ENCODE measurements around the gene DUOXA2. TPM values are rescaled to one million over a fixed set of nuclear protein-coding genes. Genes with fewer than 3 reads are reported as not detected.

DUOXA2 gene
- total and polyA plus RNA-seq, 2 donors (not counting 1 experiment from before 2014, with no cell fraction given): not detected

DNA sequence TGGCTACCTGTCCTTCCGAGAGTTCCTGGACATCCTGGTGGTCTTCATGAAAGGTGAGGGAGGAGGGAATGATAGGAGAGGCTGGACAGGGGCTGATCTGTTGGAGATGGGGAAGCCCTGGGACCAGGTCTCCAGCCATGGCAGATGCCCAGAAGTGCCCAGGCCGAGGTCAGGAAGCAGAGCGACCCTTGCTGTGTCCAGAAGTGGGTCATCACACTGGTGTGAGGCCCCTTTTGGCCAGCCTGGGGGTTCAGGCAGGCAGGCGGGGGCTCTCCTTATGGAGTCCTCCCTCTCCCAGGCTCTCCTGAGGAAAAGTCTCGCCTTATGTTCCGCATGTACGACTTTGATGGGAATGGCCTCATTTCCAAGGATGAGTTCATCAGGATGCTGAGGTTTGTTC lies 33.5 kb downstream of the DUOXA2 start:
- H2AFZ ChIP-seq (ENCODE audit: low read length): no peak overlapping the region
- H3K9me3 ChIP-seq (ENCODE audit: control insufficient read depth, insufficient read depth, low read depth, low read length): no peaks in the 10 kb centered on the region
- DNase-seq (ENCODE audit: low read depth in 2 of 2): no peak
- H3K4me1 ChIP-seq (ENCODE audit: control insufficient read depth, extremely low read depth, insufficient read depth, low read length): no peaks in the 10 kb centered on the region
- H3K9ac ChIP-seq (ENCODE audit: insufficient read depth, low read length): no peak overlapping the region
- H3K4me2 ChIP-seq (ENCODE audit: extremely low read depth, insufficient read depth, low read length): no peak overlapping the region
- H3K27me3 ChIP-seq (ENCODE audit: control insufficient read depth, insufficient read depth, low read length): no peaks in the 10 kb centered on the region
- no peak overlapping the region for H3K27ac ChIP-seq (ENCODE audit: insufficient read depth, low read length)
- H3K4me3 ChIP-seq (replicated peaks in 1 of 4; ENCODE audit: control extremely low read depth in 1 of 4, insufficient read depth in 1 of 4, low read depth in 3 of 4, low read length in 4 of 4): no peak overlapping the region
- TF ChIP-seq, protein P1, sequence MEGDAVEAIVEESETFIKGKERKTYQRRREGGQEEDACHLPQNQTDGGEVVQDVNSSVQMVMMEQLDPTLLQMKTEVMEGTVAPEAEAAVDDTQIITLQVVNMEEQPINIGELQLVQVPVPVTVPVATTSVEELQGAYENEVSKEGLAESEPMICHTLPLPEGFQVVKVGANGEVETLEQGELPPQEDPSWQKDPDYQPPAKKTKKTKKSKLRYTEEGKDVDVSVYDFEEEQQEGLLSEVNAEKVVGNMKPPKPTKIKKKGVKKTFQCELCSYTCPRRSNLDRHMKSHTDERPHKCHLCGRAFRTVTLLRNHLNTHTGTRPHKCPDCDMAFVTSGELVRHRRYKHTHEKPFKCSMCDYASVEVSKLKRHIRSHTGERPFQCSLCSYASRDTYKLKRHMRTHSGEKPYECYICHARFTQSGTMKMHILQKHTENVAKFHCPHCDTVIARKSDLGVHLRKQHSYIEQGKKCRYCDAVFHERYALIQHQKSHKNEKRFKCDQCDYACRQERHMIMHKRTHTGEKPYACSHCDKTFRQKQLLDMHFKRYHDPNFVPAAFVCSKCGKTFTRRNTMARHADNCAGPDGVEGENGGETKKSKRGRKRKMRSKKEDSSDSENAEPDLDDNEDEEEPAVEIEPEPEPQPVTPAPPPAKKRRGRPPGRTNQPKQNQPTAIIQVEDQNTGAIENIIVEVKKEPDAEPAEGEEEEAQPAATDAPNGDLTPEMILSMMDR (conservative IDR thresholded peaks at IDR 0.05 in 1 of 2, IDR thresholded peaks at IDR 0.05 in 1 of 2; ENCODE audit: low read depth in 1 of 2, low read length in 2 of 2): no peak
- no peak for TF ChIP-seq EZH2 (IDR thresholded peaks at IDR 0.05; ENCODE audit: low read length, missing control alignments)
- no peaks in the 10 kb centered on the region for H3K36me3 ChIP-seq (ENCODE audit: control insufficient read depth, insufficient read depth, low read length)
- H3K79me2 ChIP-seq (ENCODE audit: control insufficient read depth, insufficient read depth, low read length): no peaks in the 10 kb centered on the region
- H4K20me1 ChIP-seq (ENCODE audit: control insufficient read depth, extremely low read depth, insufficient read depth, low read length): no peaks in the 10 kb centered on the region

- H3K27ac ChIP-seq (ENCODE audit: insufficient read depth, low read length): no peak overlapping the region
- no peak for DNase-seq (ENCODE audit: low read depth in 2 of 2)
Measured at GRCh38 chr15:45148076-45149059, 34.2 kb downstream of the DUOXA2 start.

DNA sequence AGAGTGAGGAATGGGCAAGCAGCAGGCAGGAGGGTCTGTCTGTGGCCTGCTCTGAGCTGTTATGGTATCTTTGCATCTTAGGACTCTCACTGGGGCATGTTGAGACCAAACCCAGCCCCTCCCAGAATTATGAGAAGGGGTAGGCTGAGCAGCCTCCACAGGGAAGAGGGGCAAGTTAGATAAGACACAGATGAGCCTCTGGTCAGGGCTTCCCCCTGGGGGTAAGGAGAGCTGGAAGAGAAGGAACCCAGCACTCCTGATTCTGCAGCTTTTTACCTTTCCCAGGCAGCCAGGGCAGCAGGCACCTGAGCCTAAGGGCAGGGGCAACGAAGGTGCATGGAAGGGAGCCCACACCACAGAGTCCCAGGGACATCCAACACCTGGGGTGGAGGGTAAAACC lies 34.9 kb downstream of the DUOXA2 start:
- Histone ChIP-seq H3K4me2 (ENCODE audit: extremely low read depth, insufficient read depth, low read length) (no peak overlapping the region), H3K9ac (ENCODE audit: insufficient read depth, low read length) (no peak overlapping the region), H3K79me2 (ENCODE audit: control insufficient read depth, insufficient read depth, low read length) (no peaks in the 10 kb centered on the region), H3K4me3 (replicated peaks in 1 of 4; ENCODE audit: control extremely low read depth in 1 of 4, insufficient read depth in 1 of 4, low read depth in 3 of 4, low read length in 4 of 4) (no peak overlapping the region), H2AFZ (ENCODE audit: low read length) (no peak overlapping the region), H3K27ac (ENCODE audit: insufficient read depth, low read length) (no peak overlapping the region), H3K27me3 (ENCODE audit: control insufficient read depth, insufficient read depth, low read length) (no peaks in the 10 kb centered on the region), H4K20me1 (ENCODE audit: control insufficient read depth, extremely low read depth, insufficient read depth, low read length) (no peaks in the 10 kb centered on the region), H3K36me3 (ENCODE audit: control insufficient read depth, insufficient read depth, low read length) (no peaks in the 10 kb centered on the region), H3K9me3 (ENCODE audit: control insufficient read depth, insufficient read depth, low read depth, low read length) (no peaks in the 10 kb centered on the region), H3K4me1 (ENCODE audit: control insufficient read depth, extremely low read depth, insufficient read depth, low read length) (no peaks in the 10 kb centered on the region)
- TF ChIP-seq EZH2 (IDR thresholded peaks at IDR 0.05; ENCODE audit: low read length, missing control alignments): no peak
- TF ChIP-seq, protein P1 (conservative IDR thresholded peaks at IDR 0.05 in 1 of 2, IDR thresholded peaks at IDR 0.05 in 1 of 2; ENCODE audit: low read depth in 1 of 2, low read length in 2 of 2): no peak
- no peak for DNase-seq (ENCODE audit: low read depth in 2 of 2)

More at GRCh38 chr15:45148076-45149059, 34.2 kb downstream of the DUOXA2 start:
- H3K4me1 ChIP-seq (ENCODE audit: control insufficient read depth, extremely low read depth, insufficient read depth, low read length): no peaks in the 10 kb centered on the region
- H3K79me2 ChIP-seq (ENCODE audit: control insufficient read depth, insufficient read depth, low read length): no peaks in the 10 kb centered on the region
- H4K20me1 ChIP-seq (ENCODE audit: control insufficient read depth, extremely low read depth, insufficient read depth, low read length): no peaks in the 10 kb centered on the region
- H2AFZ ChIP-seq (ENCODE audit: low read length): no peak overlapping the region
- no peaks in the 10 kb centered on the region for H3K9me3 ChIP-seq (ENCODE audit: control insufficient read depth, insufficient read depth, low read depth, low read length)
- no peak overlapping the region for H3K4me3 ChIP-seq (replicated peaks in 1 of 4; ENCODE audit: control extremely low read depth in 1 of 4, insufficient read depth in 1 of 4, low read depth in 3 of 4, low read length in 4 of 4)
- H3K4me2 ChIP-seq (ENCODE audit: extremely low read depth, insufficient read depth, low read length): no peak overlapping the region
- H3K9ac ChIP-seq (ENCODE audit: insufficient read depth, low read length): no peak overlapping the region
- no peaks in the 10 kb centered on the region for H3K27me3 ChIP-seq (ENCODE audit: control insufficient read depth, insufficient read depth, low read length)
- no peaks in the 10 kb centered on the region for H3K36me3 ChIP-seq (ENCODE audit: control insufficient read depth, insufficient read depth, low read length)
- TF ChIP-seq, protein P1 (conservative IDR thresholded peaks at IDR 0.05 in 1 of 2, IDR thresholded peaks at IDR 0.05 in 1 of 2; ENCODE audit: low read depth in 1 of 2, low read length in 2 of 2): no peak
- TF ChIP-seq EZH2 (IDR thresholded peaks at IDR 0.05; ENCODE audit: low read length, missing control alignments): no peak
